Activated naive CD4-positive, alpha-beta T cell treated with anti-CD3 and anti-CD28 coated beads for 36 hours (primary cell): Measurements from ENCODE around the gene FAM168A. TPM values are rescaled to one million over a fixed set of nuclear protein-coding genes. Genes with fewer than 3 reads are reported as not detected.

Source experiments
- CTCF ChIA-PET: fragments of 350-600 bp; sonication (Branson Sonifier 250); formaldehyde crosslinking; loops from one replicate; lab custom pipeline; 2021; ENCODE audit warnings: antibody characterized with exemption; lab: Charles Lee
- DNase-seq: peaks from one replicate; pipeline ENCODE4 v3.0.0-alpha.2; 2020
- H3K27ac Mint-ChIP-seq: one replicate; pipeline ENCODE4 v1.8.0; 2021; ENCODE audit warnings: mild to moderate bottlenecking, mixed read lengths
- H3K27me3 Mint-ChIP-seq: one replicate; pipeline ENCODE4 v1.8.0; 2021; ENCODE audit warnings: low read depth, mixed read lengths
- H3K36me3 Mint-ChIP-seq: one replicate; pipeline ENCODE4 v1.8.0; 2021; ENCODE audit warnings: low read depth, mixed read lengths
- H3K4me1 Mint-ChIP-seq: one replicate; pipeline ENCODE4 v1.8.0; 2021; ENCODE audit warnings: low read depth, mixed read lengths
- H3K4me3 Mint-ChIP-seq: one replicate; pipeline ENCODE4 v1.8.0; 2021; ENCODE audit warnings: mild to moderate bottlenecking, moderate library complexity, mixed read lengths
- H3K9me3 Mint-ChIP-seq: one replicate; pipeline ENCODE4 v1.8.0; 2021; ENCODE audit warnings: mixed read lengths
- intact Hi-C: fragments of 100-400 bp; cut with micrococcal nuclease; formaldehyde crosslinking; loops from one replicate; pipeline ENCODE4 v1.15.1; 2023
- total RNA-seq, 2 experiments: library from RNA; stranded (reverse); gene quantifications; one replicate each; pipeline ENCODE4 v1.2.3, GENCODE V29; 2021

FAM168A gene
- total RNA-seq, 2 experiments from 2014 or later = 11.9 to 13.0 TPM

- Mint-ChIP-seq H3K27ac (no peak overlapping the region), H3K4me1 (peaks cover 3% of the 10 kb centered on the region), H3K27me3 (no peaks in the 10 kb centered on the region), H3K4me3 (no peak overlapping the region), H3K9me3 (peaks cover 11% of the 10 kb centered on the region), H3K36me3 (peaks cover 8% of the 10 kb centered on the region)
- intact Hi-C loops = no loop called here
- no peak for DNase-seq
- CTCF ChIA-PET = interaction anchor here (0.6 kb wide), 1 partner anchor 29 kb away, joined by 4 read pairs; no protein-coding TSS in a partner anchor
Measured at GRCh38 chr11:73509188-73509587, 88.7 kb downstream of the FAM168A start.

GRCh38 chr11:73508243-73509176 is 89.4 kb downstream of the FAM168A start:
- H3K9me3 Mint-ChIP-seq = peaks cover 17% of the 10 kb centered on the region
- intact Hi-C loops = no loop called here
- H3K4me1 Mint-ChIP-seq = peaks cover 3% of the 10 kb centered on the region
- H3K4me3 Mint-ChIP-seq = no peak overlapping the region
- H3K36me3 Mint-ChIP-seq = peaks cover 15% of the 10 kb centered on the region
- H3K27me3 Mint-ChIP-seq = no peaks in the 10 kb centered on the region
- DNase-seq = no peak
- CTCF ChIA-PET = interaction anchor here (0.6 kb wide), 1 partner anchor 29 kb away, joined by 4 read pairs; no protein-coding TSS in a partner anchor
- H3K27ac Mint-ChIP-seq = no peak overlapping the region

- CTCF ChIA-PET = no interaction called here
- intact Hi-C loops = no loop called here
- no peak overlapping the region for H3K4me3 Mint-ChIP-seq
- H3K36me3 Mint-ChIP-seq = peaks cover 18% of the 10 kb centered on the region
- H3K27ac Mint-ChIP-seq = no peak overlapping the region
- H3K9me3 Mint-ChIP-seq = peaks cover 19% of the 10 kb centered on the region
- H3K4me1 Mint-ChIP-seq = peaks cover 13% of the 10 kb centered on the region
- no peaks in the 10 kb centered on the region for H3K27me3 Mint-ChIP-seq
- DNase-seq = no peak
Measured at GRCh38 chr11:73507086-73507485, 90.8 kb downstream of the FAM168A start.

- DNase-seq = no peak
- intact Hi-C loops = no loop called here
- Mint-ChIP-seq H3K27me3 (no peaks in the 10 kb centered on the region), H3K9me3 (peaks cover 19% of the 10 kb centered on the region), H3K4me3 (no peak overlapping the region), H3K27ac (no peak overlapping the region), H3K4me1 (peaks cover 23% of the 10 kb centered on the region), H3K36me3 (peaks cover 19% of the 10 kb centered on the region)
- CTCF ChIA-PET = interaction anchor here (1.1 to 1.6 kb wide), 4 partner anchors 16 to 155 kb away, joined by 3 to 6 read pairs (median 3); no protein-coding TSS in a partner anchor
Measured at GRCh38 chr11:73506038-73506437, 91.9 kb downstream of the FAM168A start.

- CTCF ChIA-PET = interaction anchor here (0.7 kb wide), 1 partner anchor 281 kb away, joined by 3 read pairs; no protein-coding TSS in a partner anchor
- Mint-ChIP-seq H3K36me3 (peaks cover 6% of the 10 kb centered on the region), H3K4me1 (peaks cover 25% of the 10 kb centered on the region), H3K9me3 (peaks cover 2% of the 10 kb centered on the region), H3K27ac (no peak overlapping the region), H3K4me3 (no peak overlapping the region), H3K27me3 (no peaks in the 10 kb centered on the region)
- intact Hi-C loops = no loop called here
- no peak for DNase-seq
Measured at GRCh38 chr11:73498343-73498742, 99.6 kb downstream of the FAM168A start.

GRCh38 chr11:73496134-73496533 is 101.8 kb downstream of the FAM168A start:
- Mint-ChIP-seq H3K36me3 (peaks cover 1% of the 10 kb centered on the region), H3K4me1 (peaks cover 7% of the 10 kb centered on the region), H3K27ac (no peak overlapping the region), H3K4me3 (no peak overlapping the region), H3K27me3 (no peaks in the 10 kb centered on the region), H3K9me3 (no peaks in the 10 kb centered on the region)
- intact Hi-C loops = no loop called here
- no peak for DNase-seq
- CTCF ChIA-PET = no interaction called here

- H3K4me3 Mint-ChIP-seq = no peak overlapping the region
- intact Hi-C loops = no loop called here
- no peaks in the 10 kb centered on the region for H3K27me3 Mint-ChIP-seq
- DNase-seq = no peak
- CTCF ChIA-PET = no interaction called here
- H3K36me3 Mint-ChIP-seq = peaks cover 1% of the 10 kb centered on the region
- H3K4me1 Mint-ChIP-seq = peaks cover 5% of the 10 kb centered on the region
- no peaks in the 10 kb centered on the region for H3K9me3 Mint-ChIP-seq
- H3K27ac Mint-ChIP-seq = no peak overlapping the region
Measured at GRCh38 chr11:73495731-73496130, 102.2 kb downstream of the FAM168A start.

GRCh38 chr11:73493956-73494598 is 103.8 kb downstream of the FAM168A start:
- no peaks in the 10 kb centered on the region for H3K27me3 Mint-ChIP-seq
- CTCF ChIA-PET = no interaction called here
- intact Hi-C loops = no loop called here

GRCh38 chr11:73481626-73482025 is 116.3 kb downstream of the FAM168A start:
- CTCF ChIA-PET = interaction anchor here (3.6 kb wide), 1 partner anchor 179 kb away, joined by 19 read pairs; no protein-coding TSS in a partner anchor
- Mint-ChIP-seq H3K4me3 (no peak overlapping the region), H3K4me1 (no peaks in the 10 kb centered on the region), H3K27me3 (no peaks in the 10 kb centered on the region), H3K36me3 (peaks cover 7% of the 10 kb centered on the region), H3K27ac (no peak overlapping the region), H3K9me3 (peaks cover 11% of the 10 kb centered on the region)
- intact Hi-C loops = no loop called here
- DNase-seq = no peak

More at GRCh38 chr11:73493956-73494598, 103.8 kb downstream of the FAM168A start:
- H3K9me3 Mint-ChIP-seq = no peaks in the 10 kb centered on the region
- no peak overlapping the region for H3K4me3 Mint-ChIP-seq
- no peak overlapping the region for H3K27ac Mint-ChIP-seq
- DNase-seq = no peak
- H3K4me1 Mint-ChIP-seq = peaks cover 3% of the 10 kb centered on the region
- H3K36me3 Mint-ChIP-seq = peaks cover 1% of the 10 kb centered on the region

- CTCF ChIA-PET = interaction anchor here (1.1 to 3.6 kb wide), 3 partner anchors 11 to 180 kb away, joined by 3 to 19 read pairs (median 5); no protein-coding TSS in a partner anchor
- H3K27ac Mint-ChIP-seq = no peak overlapping the region
- H3K27me3 Mint-ChIP-seq = no peaks in the 10 kb centered on the region
Measured at GRCh38 chr11:73480677-73481076, 117.2 kb downstream of the FAM168A start.

GRCh38 chr11:73478737-73479347 is 119.1 kb downstream of the FAM168A start:
- no peak for DNase-seq
- CTCF ChIA-PET = interaction anchor here (0.6 to 3.6 kb wide), 18 partner anchors 9 to 663 kb away, joined by 3 to 19 read pairs (median 4); no protein-coding TSS in a partner anchor
- Mint-ChIP-seq H3K9me3 (peaks cover 11% of the 10 kb centered on the region), H3K36me3 (peaks cover 8% of the 10 kb centered on the region), H3K27me3 (no peaks in the 10 kb centered on the region), H3K4me1 (no peaks in the 10 kb centered on the region), H3K27ac (no peak overlapping the region), H3K4me3 (no peak overlapping the region)
- intact Hi-C loops = no loop called here

More at GRCh38 chr11:73480677-73481076, 117.2 kb downstream of the FAM168A start:
- H3K9me3 Mint-ChIP-seq = peaks cover 11% of the 10 kb centered on the region
- peaks cover 8% of the 10 kb centered on the region for H3K36me3 Mint-ChIP-seq
- no peak for DNase-seq
- H3K4me3 Mint-ChIP-seq = no peak overlapping the region
- H3K4me1 Mint-ChIP-seq = no peaks in the 10 kb centered on the region
- intact Hi-C loops = no loop called here

- CTCF ChIA-PET = interaction anchor here (0.6 to 1.1 kb wide), 2 partner anchors 31 to 43 kb away, joined by 3 to 7 read pairs; no protein-coding TSS in a partner anchor
- DNase-seq = no peak
- no peak overlapping the region for H3K4me3 Mint-ChIP-seq
- H3K4me1 Mint-ChIP-seq = no peaks in the 10 kb centered on the region
- intact Hi-C loops = no loop called here
- no peak overlapping the region for H3K27ac Mint-ChIP-seq
- H3K36me3 Mint-ChIP-seq = peaks cover 8% of the 10 kb centered on the region
- peaks cover 11% of the 10 kb centered on the region for H3K9me3 Mint-ChIP-seq
- H3K27me3 Mint-ChIP-seq = no peaks in the 10 kb centered on the region
Measured at GRCh38 chr11:73477518-73477917, 120.4 kb downstream of the FAM168A start.
